ENCODE data around the gene DUOX2. TPM values are rescaled to one million over a fixed set of nuclear protein-coding genes. Genes with fewer than 3 reads are reported as not detected.
"Not testable (repeated sequence)": the region's sequence is repeated elsewhere in the genome, so short reads cannot be mapped to it uniquely, and the experiment has no call there.

DUOX2 gene
- polyA plus RNA-seq, 4 donors = 0.38 to 8.7 TPM; not detected in 2

DNA sequence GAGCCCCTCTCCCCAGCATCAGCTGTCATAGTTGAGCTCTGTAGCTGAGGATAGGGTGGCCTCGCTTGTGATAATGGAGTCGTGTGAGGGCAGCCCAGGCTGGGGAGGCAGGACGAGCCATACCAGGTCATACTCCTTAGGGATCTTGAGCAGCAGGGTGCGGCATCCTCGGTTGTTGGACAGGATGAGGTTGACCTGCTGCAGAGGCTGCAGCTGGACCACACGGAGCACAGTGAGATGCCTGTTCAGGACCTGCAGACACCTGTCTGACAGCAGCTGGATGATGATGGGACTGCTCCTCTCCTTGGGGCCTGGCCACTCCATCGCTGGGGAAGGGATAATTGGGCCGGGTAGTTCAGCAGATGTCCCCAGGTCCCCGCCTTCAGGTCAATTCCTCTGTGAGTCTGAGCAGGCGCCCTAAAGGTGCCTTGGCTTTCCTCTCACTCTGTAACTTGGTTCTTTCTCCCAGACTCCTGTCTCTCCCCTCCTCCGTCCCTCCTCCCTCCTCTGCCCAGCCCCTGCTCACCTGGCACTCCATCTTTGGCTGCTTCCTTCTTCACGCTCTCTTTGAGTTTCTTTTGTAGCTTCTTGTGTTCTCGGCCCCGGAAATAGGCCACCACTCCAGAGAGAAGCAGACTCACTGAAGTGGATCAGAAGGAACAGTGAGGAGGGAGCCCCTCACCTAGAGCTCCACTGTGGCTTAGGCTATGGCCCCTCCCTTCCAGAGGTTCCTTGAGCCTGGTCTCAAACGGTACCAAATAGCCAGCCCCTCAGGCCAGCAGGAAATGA lies 7.8 kb downstream of the DUOX2 start:
- no peak for DNase-seq
- Histone ChIP-seq H3K36me3 (ENCODE audit: control insufficient read depth in 3 of 3, insufficient read depth in 2 of 3, low read depth in 1 of 3, low read length in 3 of 3) (no peaks in the 10 kb centered on the region), H3K9me3 (ENCODE audit: control insufficient read depth in 2 of 2, insufficient read depth in 1 of 2, low read depth in 1 of 2, low read length in 1 of 2) (no peaks in the 10 kb centered on the region), H3K4me1 (ENCODE audit: control insufficient read depth in 3 of 3, insufficient read depth in 2 of 3, low read depth in 1 of 3, low read length in 2 of 3) (no peaks in the 10 kb centered on the region), H3K4me3 (ENCODE audit: low read depth in 1 of 3, low read length in 3 of 3) (no peak overlapping the region), H3K27ac (ENCODE audit: low read depth in 1 of 3, low read length in 2 of 3) (no peak overlapping the region), H3K27me3 (ENCODE audit: control insufficient read depth in 3 of 3, insufficient read depth in 3 of 3, low read length in 3 of 3) (peaks cover 0 to 40% (median 7%) of the 10 kb centered on the region in 3 donors)
- FAIRE-seq = no peak
- 73 to 78% (median 75%) methylated on average over 15 of the region's 15 CpGs for WGBS, 3 donors

DNA sequence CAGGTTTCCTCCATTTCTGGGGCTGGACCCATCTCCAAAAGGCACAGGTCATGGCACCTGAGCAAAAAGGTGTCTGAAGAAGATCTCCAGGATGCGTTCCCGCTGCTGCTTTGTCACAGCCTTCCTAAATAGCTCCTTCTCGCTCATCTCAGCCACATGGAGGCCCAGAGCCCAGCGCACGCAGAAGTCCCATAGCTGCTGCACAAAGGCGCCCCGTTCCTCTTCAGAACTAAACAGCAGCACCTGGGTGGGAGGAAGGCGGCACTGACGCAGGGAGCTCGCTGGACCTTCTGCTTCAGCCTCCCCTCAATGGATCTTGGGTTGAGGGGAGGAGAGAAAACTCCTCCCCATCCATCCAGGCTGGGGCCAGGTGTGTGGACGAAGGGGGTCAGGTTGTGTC lies 8.4 kb downstream of the DUOX2 start:
- H3K27ac ChIP-seq (ENCODE audit: low read depth in 1 of 3, low read length in 2 of 3) = no peak overlapping the region
- WGBS, 3 donors = 93 to 98% (median 93%) methylated on average over 11 of the region's 11 CpGs
- no peak overlapping the region for H3K4me3 ChIP-seq (ENCODE audit: low read depth in 1 of 3, low read length in 3 of 3)
- no peaks in the 10 kb centered on the region for H3K9me3 ChIP-seq (ENCODE audit: control insufficient read depth in 2 of 2, insufficient read depth in 1 of 2, low read depth in 1 of 2, low read length in 1 of 2)
- DNase-seq (no peak), FAIRE-seq (no peak)
- peaks cover 0 to 41% (median 7%) of the 10 kb centered on the region in 3 donors for H3K27me3 ChIP-seq (ENCODE audit: control insufficient read depth in 3 of 3, insufficient read depth in 3 of 3, low read length in 3 of 3)
- no peaks in the 10 kb centered on the region for H3K36me3 ChIP-seq (ENCODE audit: control insufficient read depth in 3 of 3, insufficient read depth in 2 of 3, low read depth in 1 of 3, low read length in 3 of 3)
- H3K4me1 ChIP-seq (ENCODE audit: control insufficient read depth in 3 of 3, insufficient read depth in 2 of 3, low read depth in 1 of 3, low read length in 2 of 3) = no peaks in the 10 kb centered on the region

DNA sequence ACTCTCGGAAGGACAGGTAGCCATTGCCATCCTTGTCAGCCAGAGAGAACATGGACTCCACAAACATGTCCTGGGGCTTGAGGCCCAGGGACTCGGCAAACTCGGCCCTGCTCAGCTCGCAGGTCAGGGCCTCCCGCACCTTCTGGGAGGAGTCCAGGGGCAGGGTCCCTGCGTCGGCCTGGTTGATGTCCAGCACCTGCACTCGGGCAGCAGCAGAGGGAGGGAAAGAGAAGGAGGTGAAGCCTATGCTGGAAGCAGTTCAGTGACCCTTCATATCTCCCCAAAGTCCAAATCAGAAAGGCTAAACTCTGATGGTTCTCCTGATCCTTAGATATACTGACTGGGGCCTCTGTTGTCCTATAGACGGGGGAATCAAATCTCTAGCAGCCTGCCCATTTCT lies 9.8 kb downstream of the DUOX2 start:
- H3K36me3 ChIP-seq (ENCODE audit: control insufficient read depth in 3 of 3, insufficient read depth in 2 of 3, low read depth in 1 of 3, low read length in 3 of 3); H3K9me3 ChIP-seq (ENCODE audit: control insufficient read depth in 2 of 2, insufficient read depth in 1 of 2, low read depth in 1 of 2, low read length in 1 of 2); DNase-seq; H3K4me1 ChIP-seq (ENCODE audit: control insufficient read depth in 3 of 3, insufficient read depth in 2 of 3, low read depth in 1 of 3, low read length in 2 of 3); FAIRE-seq; H3K4me3 ChIP-seq (ENCODE audit: low read depth in 1 of 3, low read length in 3 of 3); H3K27ac ChIP-seq (ENCODE audit: low read depth in 1 of 3, low read length in 2 of 3): not testable (repeated sequence)
- 85 to 94% (median 90%) methylated on average over 8 to 9 of the region's 9 CpGs for WGBS, 3 donors
- H3K27me3 ChIP-seq (ENCODE audit: control insufficient read depth in 3 of 3, insufficient read depth in 3 of 3, low read length in 3 of 3) = peaks cover 0 to 28% (median 3%) of the 10 kb centered on the region in 3 donors

DNA sequence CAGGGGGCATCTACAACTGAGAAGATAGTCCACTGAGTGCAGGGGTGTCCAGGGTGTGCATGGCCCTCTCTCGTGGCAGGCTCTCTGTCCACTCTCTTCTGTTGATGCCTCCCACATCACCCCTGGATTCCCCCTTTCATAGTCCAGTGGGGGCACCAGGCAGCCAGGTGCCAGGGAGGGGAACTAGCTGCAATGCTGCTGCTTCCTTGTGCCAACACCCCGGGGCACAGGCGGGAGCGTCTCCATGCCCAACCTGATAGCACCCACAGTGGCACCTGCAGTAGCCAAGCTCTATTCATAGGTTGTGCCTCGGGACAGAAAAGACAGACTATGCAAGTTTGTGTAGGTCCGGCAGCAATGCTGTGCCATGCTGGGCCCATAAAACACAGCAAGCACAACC lies 11.7 kb downstream of the DUOX2 start:
- 68 to 84% (median 78%) methylated on average over 6 of the region's 6 CpGs for WGBS, 3 donors
- FAIRE-seq = no peak

DNA sequence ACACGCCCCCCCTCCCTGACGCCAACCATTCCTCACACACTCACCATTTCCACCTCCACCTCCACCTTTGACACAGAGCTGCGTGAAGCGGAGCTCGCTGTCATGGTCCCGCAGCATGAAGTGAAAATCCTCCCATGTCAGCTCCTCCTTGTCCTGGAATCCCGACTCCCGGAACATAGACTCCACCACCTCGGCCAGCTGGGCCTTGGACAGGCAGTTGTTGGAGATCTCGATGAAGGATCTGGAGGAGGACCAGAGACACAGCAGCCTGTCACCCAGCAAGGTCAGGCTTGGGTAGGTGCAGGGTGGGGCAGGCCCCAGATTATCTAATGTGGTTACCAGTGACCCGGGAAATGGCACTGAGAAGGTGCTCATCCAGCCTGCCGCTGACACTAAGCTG lies 12.2 kb downstream of the DUOX2 start:
- DNase-seq (no peak), FAIRE-seq (no peak)
- 87 to 90% (median 89%) methylated on average over 12 of the region's 12 CpGs for WGBS, 3 donors
- no peaks in the 10 kb centered on the region for H3K4me1 ChIP-seq (ENCODE audit: control insufficient read depth in 3 of 3, insufficient read depth in 2 of 3, low read depth in 1 of 3, low read length in 2 of 3)
- H3K4me3 ChIP-seq (ENCODE audit: low read depth in 1 of 3, low read length in 3 of 3) = no peak overlapping the region
- H3K36me3 ChIP-seq (ENCODE audit: control insufficient read depth in 3 of 3, insufficient read depth in 2 of 3, low read depth in 1 of 3, low read length in 3 of 3) = no peaks in the 10 kb centered on the region
- peaks cover 0 to 16% (median 0%) of the 10 kb centered on the region in 3 donors for H3K27me3 ChIP-seq (ENCODE audit: control insufficient read depth in 3 of 3, insufficient read depth in 3 of 3, low read length in 3 of 3)
- no peaks in the 10 kb centered on the region for H3K9me3 ChIP-seq (ENCODE audit: control insufficient read depth in 2 of 2, insufficient read depth in 1 of 2, low read depth in 1 of 2, low read length in 1 of 2)
- H3K27ac ChIP-seq (ENCODE audit: low read depth in 1 of 3, low read length in 2 of 3) = no peak overlapping the region

More for the DNA sequence above, 11.7 kb downstream of the DUOX2 start:
- peaks cover 0 to 20% (median 0%) of the 10 kb centered on the region in 3 donors for H3K27me3 ChIP-seq (ENCODE audit: control insufficient read depth in 3 of 3, insufficient read depth in 3 of 3, low read length in 3 of 3)
- H3K4me1 ChIP-seq (ENCODE audit: control insufficient read depth in 3 of 3, insufficient read depth in 2 of 3, low read depth in 1 of 3, low read length in 2 of 3) = no peaks in the 10 kb centered on the region
- no peaks in the 10 kb centered on the region for H3K36me3 ChIP-seq (ENCODE audit: control insufficient read depth in 3 of 3, insufficient read depth in 2 of 3, low read depth in 1 of 3, low read length in 3 of 3)
- no peaks in the 10 kb centered on the region for H3K9me3 ChIP-seq (ENCODE audit: control insufficient read depth in 2 of 2, insufficient read depth in 1 of 2, low read depth in 1 of 2, low read length in 1 of 2)
- H3K4me3 ChIP-seq (ENCODE audit: low read depth in 1 of 3, low read length in 3 of 3) = no peak overlapping the region
- DNase-seq = no peak
- H3K27ac ChIP-seq (ENCODE audit: low read depth in 1 of 3, low read length in 2 of 3) = no peak overlapping the region

DNA sequence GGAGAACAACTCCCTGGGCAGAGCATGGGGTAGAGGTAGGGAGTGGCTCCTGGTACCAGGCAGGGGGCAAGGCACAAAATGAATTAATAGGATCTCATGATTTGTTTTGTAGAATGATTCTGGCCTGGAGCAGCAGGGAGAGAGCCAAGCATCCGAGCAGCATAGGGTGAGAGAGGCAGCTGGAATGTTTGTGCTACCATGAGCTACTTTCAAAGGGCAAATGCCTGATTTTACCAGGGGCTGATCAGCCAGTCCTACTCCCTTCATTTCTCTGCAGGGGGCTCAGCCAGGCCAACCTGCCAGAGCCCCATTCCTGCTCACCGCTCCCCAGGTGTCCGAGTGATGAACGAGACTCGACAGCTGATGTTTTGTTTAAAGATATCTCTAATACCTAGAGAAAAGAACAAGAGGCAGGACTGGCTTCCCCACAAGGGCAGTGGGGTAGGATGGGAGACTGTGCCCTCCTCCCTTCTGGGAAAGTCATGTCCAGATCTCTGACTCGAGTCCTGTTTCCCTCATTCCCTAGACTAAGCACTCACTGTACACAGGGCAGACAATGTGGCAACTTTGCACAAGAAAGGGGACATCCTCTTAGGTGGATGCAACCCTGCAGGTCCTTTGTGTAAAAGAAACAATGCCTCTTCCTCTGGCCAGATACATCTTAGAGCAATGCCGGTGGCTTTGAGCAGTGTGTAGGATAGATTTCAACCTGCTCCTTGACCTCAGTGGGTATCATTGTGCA lies 12.9 kb downstream of the DUOX2 start:
- peaks cover 0 to 12% (median 0%) of the 10 kb centered on the region in 3 donors for H3K27me3 ChIP-seq (ENCODE audit: control insufficient read depth in 3 of 3, insufficient read depth in 3 of 3, low read length in 3 of 3)
- 64 to 88% (median 82%) methylated on average over 7 of the region's 7 CpGs for WGBS, 3 donors
- H3K9me3 ChIP-seq (ENCODE audit: control insufficient read depth in 2 of 2, insufficient read depth in 1 of 2, low read depth in 1 of 2, low read length in 1 of 2) = no peaks in the 10 kb centered on the region
- no peak overlapping the region for H3K4me3 ChIP-seq (ENCODE audit: low read depth in 1 of 3, low read length in 3 of 3)
- no peaks in the 10 kb centered on the region for H3K36me3 ChIP-seq (ENCODE audit: control insufficient read depth in 3 of 3, insufficient read depth in 2 of 3, low read depth in 1 of 3, low read length in 3 of 3)
- H3K4me1 ChIP-seq (ENCODE audit: control insufficient read depth in 3 of 3, insufficient read depth in 2 of 3, low read depth in 1 of 3, low read length in 2 of 3) = no peaks in the 10 kb centered on the region
- no peak overlapping the region for H3K27ac ChIP-seq (ENCODE audit: low read depth in 1 of 3, low read length in 2 of 3)
- FAIRE-seq = no peak
- no peak for DNase-seq

DNA sequence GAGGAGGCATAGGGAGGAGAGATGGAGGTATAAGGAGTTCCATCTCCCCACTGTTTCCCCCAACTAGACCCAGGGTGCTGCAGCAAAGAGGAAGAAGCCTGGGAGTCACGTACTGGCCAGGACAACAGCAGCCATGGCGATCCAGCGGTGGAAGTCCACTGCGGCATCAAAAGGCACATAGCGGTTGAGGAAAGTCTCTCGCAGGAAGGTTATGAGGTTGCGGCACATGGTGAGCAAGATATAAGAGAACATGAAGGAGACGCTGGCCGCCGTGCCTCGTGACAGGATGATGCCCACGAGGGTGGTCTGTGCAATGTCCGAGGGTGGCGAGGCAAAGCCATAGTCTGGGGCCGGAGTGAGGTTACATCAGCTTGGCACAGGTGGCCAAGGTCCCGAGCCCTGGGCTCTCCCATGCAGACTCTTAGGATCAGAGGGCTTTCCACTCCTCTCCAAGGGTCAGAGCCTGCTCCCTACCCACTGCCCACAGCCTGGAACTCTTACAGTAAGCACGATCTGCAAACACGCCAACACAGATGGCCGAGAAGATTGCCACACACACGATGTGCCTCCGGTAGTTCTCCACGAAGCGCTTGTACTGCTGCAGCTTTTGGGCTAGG lies 14.3 kb downstream of the DUOX2 start:
- no peak for DNase-seq
- 88 to 89% (median 88%) methylated on average over 23 of the region's 23 CpGs for WGBS, 3 donors
- H3K4me3 ChIP-seq (ENCODE audit: low read depth in 1 of 3, low read length in 3 of 3) = no peak overlapping the region
- H3K27me3 ChIP-seq (ENCODE audit: control insufficient read depth in 3 of 3, insufficient read depth in 3 of 3, low read length in 3 of 3) = peaks cover 0 to 8% (median 0%) of the 10 kb centered on the region in 3 donors
- H3K4me1 ChIP-seq (ENCODE audit: control insufficient read depth in 3 of 3, insufficient read depth in 2 of 3, low read depth in 1 of 3, low read length in 2 of 3) = no peaks in the 10 kb centered on the region
- H3K27ac ChIP-seq (ENCODE audit: low read depth in 1 of 3, low read length in 2 of 3) = no peak overlapping the region
- H3K9me3 ChIP-seq (ENCODE audit: control insufficient read depth in 2 of 2, insufficient read depth in 1 of 2, low read depth in 1 of 2, low read length in 1 of 2) = no peaks in the 10 kb centered on the region
- no peak for FAIRE-seq
- no peaks in the 10 kb centered on the region for H3K36me3 ChIP-seq (ENCODE audit: control insufficient read depth in 3 of 3, insufficient read depth in 2 of 3, low read depth in 1 of 3, low read length in 3 of 3)

DNA sequence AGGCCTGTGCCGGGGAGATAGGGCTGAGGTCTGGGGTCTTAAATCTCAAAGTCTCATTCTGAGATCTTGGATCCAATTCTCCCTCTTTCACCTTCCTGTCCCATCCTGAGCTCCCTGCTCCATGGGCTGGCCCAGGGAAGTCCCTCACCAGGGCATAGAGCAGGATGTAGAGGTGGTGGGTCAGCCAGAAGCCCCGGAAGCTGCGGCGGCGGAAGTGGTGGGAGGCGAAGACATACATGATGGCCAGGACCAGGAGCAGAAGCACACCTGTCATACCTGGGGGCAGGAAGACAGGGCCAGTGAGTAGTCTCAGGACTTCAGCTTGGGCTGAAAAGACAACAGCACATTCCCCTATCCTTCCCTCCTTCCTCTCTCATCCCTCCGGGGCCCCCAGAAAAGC lies 16.5 kb downstream of the DUOX2 start:
- H3K4me3 ChIP-seq (ENCODE audit: low read depth in 1 of 3, low read length in 3 of 3) = no peak overlapping the region
- no peaks in the 10 kb centered on the region for H3K36me3 ChIP-seq (ENCODE audit: control insufficient read depth in 3 of 3, insufficient read depth in 2 of 3, low read depth in 1 of 3, low read length in 3 of 3)
- peaks cover 0 to 9% (median 0%) of the 10 kb centered on the region in 3 donors for H3K27me3 ChIP-seq (ENCODE audit: control insufficient read depth in 3 of 3, insufficient read depth in 3 of 3, low read length in 3 of 3)
- H3K4me1 ChIP-seq (ENCODE audit: control insufficient read depth in 3 of 3, insufficient read depth in 2 of 3, low read depth in 1 of 3, low read length in 2 of 3) = no peaks in the 10 kb centered on the region
- H3K9me3 ChIP-seq (ENCODE audit: control insufficient read depth in 2 of 2, insufficient read depth in 1 of 2, low read depth in 1 of 2, low read length in 1 of 2) = no peaks in the 10 kb centered on the region
- no peak overlapping the region for H3K27ac ChIP-seq (ENCODE audit: low read depth in 1 of 3, low read length in 2 of 3)
- FAIRE-seq = no peak
- no peak for DNase-seq
- WGBS, 3 donors = 93 to 97% (median 95%) methylated on average over 7 of the region's 7 CpGs
